Measurements from ENCODE around the gene HNF1B.
A peak's percentile ranks its signal among the peaks of the same experiment; 100 is the strongest.

The HNF1B gene

GRCh38 chr17:37648555-37648954 is 96.3 kb downstream of the HNF1B start:
- no peak overlapping the region for H3K4me3 ChIP-seq (ENCODE audit: low read depth, low read length)
- H3K4me2 ChIP-seq (ENCODE audit: low read length): no peak overlapping the region
- no peaks in the 10 kb centered on the region for H3K79me2 ChIP-seq
- H3K36me3 ChIP-seq (ENCODE audit: control insufficient read depth, insufficient read depth, low read length): no peaks in the 10 kb centered on the region
- H3K27ac ChIP-seq: no peak overlapping the region
- no peaks in the 10 kb centered on the region for H3K27me3 ChIP-seq (ENCODE audit: control insufficient read depth, insufficient read depth, low read length)
- no peak overlapping the region for H3K9ac ChIP-seq
- TF ChIP-seq CTCF (IDR thresholded peaks at IDR 0.05): no peak
- no peak overlapping the region for H2AFZ ChIP-seq
- H3K9me3 ChIP-seq (ENCODE audit: control insufficient read depth, low read length): no peaks in the 10 kb centered on the region
- no peaks in the 10 kb centered on the region for H3K4me1 ChIP-seq

- Histone ChIP-seq H3K4me1 (no peaks in the 10 kb centered on the region), H3K27me3 (ENCODE audit: control insufficient read depth, insufficient read depth, low read length) (no peaks in the 10 kb centered on the region)
- TF ChIP-seq CTCF (IDR thresholded peaks at IDR 0.05): no peak
Measured at GRCh38 chr17:37647856-37648255, 97.0 kb downstream of the HNF1B start.

GRCh38 chr17:37643869-37644268 is 101.0 kb downstream of the HNF1B start:
- H3K36me3 ChIP-seq (ENCODE audit: control insufficient read depth, insufficient read depth, low read length): no peaks in the 10 kb centered on the region
- peak overlapping the region; percentile 74 for H3K27ac ChIP-seq
- peak overlapping the region; percentile 84 for H3K4me3 ChIP-seq (ENCODE audit: low read depth, low read length)
- no peaks in the 10 kb centered on the region for H3K9me3 ChIP-seq (ENCODE audit: control insufficient read depth, low read length)
- peaks cover 5% of the 10 kb centered on the region for H3K4me1 ChIP-seq
- peaks cover 9% of the 10 kb centered on the region for H3K79me2 ChIP-seq
- H2AFZ ChIP-seq: peak overlapping the region; percentile 92
- no peaks in the 10 kb centered on the region for H3K27me3 ChIP-seq (ENCODE audit: control insufficient read depth, insufficient read depth, low read length)
- no peak for TF ChIP-seq CTCF (IDR thresholded peaks at IDR 0.05)
- H3K9ac ChIP-seq: no peak overlapping the region
- H3K4me2 ChIP-seq (ENCODE audit: low read length): peak overlapping the region; percentile 73

More at GRCh38 chr17:37647856-37648255, 97.0 kb downstream of the HNF1B start:
- Histone ChIP-seq H3K79me2 (no peaks in the 10 kb centered on the region), H3K9me3 (ENCODE audit: control insufficient read depth, low read length) (no peaks in the 10 kb centered on the region), H3K9ac (no peak overlapping the region), H2AFZ (no peak overlapping the region), H3K4me2 (ENCODE audit: low read length) (no peak overlapping the region), H3K36me3 (ENCODE audit: control insufficient read depth, insufficient read depth, low read length) (no peaks in the 10 kb centered on the region), H3K4me3 (ENCODE audit: low read depth, low read length) (no peak overlapping the region), H3K27ac (no peak overlapping the region)

- peak within 1 kb of the TSS; percentile 92 for H2AFZ ChIP-seq
- peak within 1 kb of the TSS; percentile 74 for H3K27ac ChIP-seq
- peaks cover 9% of the 10 kb centered on the region for H3K79me2 ChIP-seq
- H3K27me3 ChIP-seq (ENCODE audit: control insufficient read depth, insufficient read depth, low read length): no peaks in the 10 kb centered on the region
- H3K4me3 ChIP-seq (ENCODE audit: low read depth, low read length): peak within 1 kb of the TSS; percentile 84
- H3K36me3 ChIP-seq (ENCODE audit: control insufficient read depth, insufficient read depth, low read length): no peaks in the 10 kb centered on the region
- TF ChIP-seq CTCF (IDR thresholded peaks at IDR 0.05): peak; percentile 11
- peak within 1 kb of the TSS; percentile 73 for H3K4me2 ChIP-seq (ENCODE audit: low read length)
- H3K9ac ChIP-seq: peak within 1 kb of the TSS; percentile 31
- no peaks in the 10 kb centered on the region for H3K9me3 ChIP-seq (ENCODE audit: control insufficient read depth, low read length)
- H3K4me1 ChIP-seq: peaks cover 5% of the 10 kb centered on the region
Measured at GRCh38 chr17:37643118-37643766, 101.6 kb downstream of the HNF1B start, which contains the start of gene DDX52. TSS of gene DDX52 (minus strand) at chr17:37643446. CDS start at chr17:37643420, 26 bp downstream.

GRCh38 chr17:37642681-37643080 is 102.2 kb downstream of the HNF1B start:
- Histone ChIP-seq H3K9me3 (ENCODE audit: control insufficient read depth, low read length) (no peaks in the 10 kb centered on the region), H3K27me3 (ENCODE audit: control insufficient read depth, insufficient read depth, low read length) (no peaks in the 10 kb centered on the region), H2AFZ (peak overlapping the region; percentile 92), H3K36me3 (ENCODE audit: control insufficient read depth, insufficient read depth, low read length) (no peaks in the 10 kb centered on the region), H3K4me3 (ENCODE audit: low read depth, low read length) (peak overlapping the region; percentile 84), H3K79me2 (peaks cover 9% of the 10 kb centered on the region), H3K4me2 (ENCODE audit: low read length) (peak overlapping the region; percentile 73), H3K27ac (peak overlapping the region; percentile 74), H3K9ac (peak overlapping the region; percentile 31), H3K4me1 (peaks cover 5% of the 10 kb centered on the region)
- no peak for TF ChIP-seq CTCF (IDR thresholded peaks at IDR 0.05)
